Fibroblast of the aortic adventitia (primary cell): Measurements from ENCODE around the gene TMEM235. TPM values are rescaled to one million over a fixed set of nuclear protein-coding genes. Genes with fewer than 3 reads are reported as not detected.

Experiments used
- DNase-seq: peaks from one replicate; pipeline ENCODE4 v3.0.0-alpha.2; 2010; ENCODE audit warnings: low read depth
- H3K4me3 ChIP-seq: 2 replicates; pipeline ENCODE4 v1.5.1; 2011; ENCODE audit warnings: low read depth, mild to moderate bottlenecking, control low read depth, low read length, moderate library complexity
- CTCF ChIP-seq: IDR thresholded peaks from 2 replicates; pipeline ENCODE4 v1.5.1; 2011; ENCODE audit warnings: mild to moderate bottlenecking, low read length, control low read depth, inconsistent platforms; ENCODE audit not compliant: insufficient read depth
- total RNA-seq: library from RNA; depleted of rRNA; stranded (reverse); fragments of >200 nt; gene quantifications from 2 replicates; pipeline ENCODE4 v1.2.3, GENCODE V29; 2012; ENCODE audit warnings: low replicate concordance

TMEM235 gene
- total RNA-seq, 1 donor, result not detected

- TF ChIP-seq CTCF, result peak; percentile 77
- peak; percentile 96 for DNase-seq
- peak within 1 kb of the TSS; percentile 83 for H3K4me3 ChIP-seq
Observed at GRCh38 chr17:78186692-78187595, 44.5 kb upstream of the TMEM235 start, which contains the start of the genes AFMID and TK1. Gene AFMID, plus strand, starts transcription at chr17:78187362. Its CDS starts 9 bp downstream, at chr17:78187371. Gene TK1, minus strand, starts transcription at chr17:78187052. Its CDS starts 58 bp downstream, at chr17:78186994.

- no peak for TF ChIP-seq CTCF
- DNase-seq, result no peak
- no peak overlapping the region for H3K4me3 ChIP-seq
Observed at GRCh38 chr17:78196716-78197115, 34.7 kb upstream of the TMEM235 start.

- TF ChIP-seq CTCF, result no peak
- DNase-seq, result no peak
- no peak overlapping the region for H3K4me3 ChIP-seq
Observed at GRCh38 chr17:78197147-78197832, 34.1 kb upstream of the TMEM235 start.

- no peak for TF ChIP-seq CTCF
- DNase-seq, result no peak
- no peak overlapping the region for H3K4me3 ChIP-seq
Observed at GRCh38 chr17:78200451-78200850, 31.0 kb upstream of the TMEM235 start.

GRCh38 chr17:78202666-78203065 lies 28.8 kb upstream of the TMEM235 start:
- TF ChIP-seq CTCF, result no peak
- no peak for DNase-seq
- no peak overlapping the region for H3K4me3 ChIP-seq

GRCh38 chr17:78204387-78205123 lies 26.9 kb upstream of the TMEM235 start:
- TF ChIP-seq CTCF, result no peak
- no peak overlapping the region for H3K4me3 ChIP-seq
- DNase-seq, result no peak
